ENCODE data around the gene MAPK8IP2. TPM values are rescaled to one million over a fixed set of nuclear protein-coding genes. Genes with fewer than 3 reads are reported as not detected.

MAPK8IP2 gene
- total and polyA plus RNA-seq, 2 of the 4 experiments (the other 2 are of a cell fraction) = under 0.01 to 0.14 TPM

DNA sequence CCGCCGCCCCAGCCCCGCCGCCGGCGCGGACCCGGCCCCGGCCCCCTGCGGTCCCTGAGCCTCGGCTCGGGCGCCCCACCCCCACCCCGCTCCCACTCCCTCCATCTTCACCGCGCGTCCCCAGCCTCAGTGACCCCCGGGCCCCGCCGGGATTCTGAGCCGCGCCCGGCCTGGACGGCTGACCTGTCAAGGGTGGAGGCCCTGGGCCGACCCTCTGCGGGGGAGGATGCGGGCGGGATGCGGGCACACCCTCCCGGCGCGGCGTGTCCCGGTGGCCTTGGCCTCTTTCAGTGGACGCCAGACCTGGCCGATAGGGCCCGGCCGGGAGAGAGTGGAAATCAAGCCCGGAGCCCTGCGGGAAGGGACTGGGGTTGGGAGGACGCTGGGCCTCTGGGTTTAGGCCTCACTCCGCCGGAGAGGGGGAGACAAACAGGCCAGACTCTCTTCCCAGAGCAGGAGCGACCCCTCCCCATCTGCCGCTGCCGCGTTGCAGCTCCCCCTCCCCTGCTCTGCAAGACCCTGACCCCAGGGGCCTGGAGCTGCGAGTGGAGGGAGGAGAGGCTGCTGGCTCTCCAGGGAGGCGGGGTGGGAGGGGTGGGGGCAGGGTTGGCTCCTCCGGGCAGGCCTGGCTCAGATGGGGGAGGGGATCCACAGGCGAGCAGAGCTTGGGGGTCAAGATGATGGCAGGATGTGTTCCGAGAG lies 525 bp downstream of the MAPK8IP2 start:
- Histone ChIP-seq H2BK120ac (ENCODE audit: low read depth, low read length) (no peak overlapping the region), H3K56ac (ENCODE audit: extremely low read depth, insufficient read depth, low read length) (no peak overlapping the region), H3K4me2 (ENCODE audit: low read depth, low read length) (no peak overlapping the region), H2AFZ (replicated peaks; ENCODE audit: low read length, poor library complexity) (no peak overlapping the region), H4K20me1 (ENCODE audit: insufficient read depth, low read length) (peaks cover 10% of the 10 kb centered on the region), H3K4ac (ENCODE audit: low read depth, low read length) (no peak overlapping the region), H3K9me3 (ENCODE audit: control insufficient read depth, insufficient read depth, low read length) (0 out of 2 replicates have a peak, but pooled peaks cover 2% of the 10 kb centered on the region), H2AK9ac (replicated peaks; ENCODE audit: low read depth, low read length, poor library complexity) (no peak overlapping the region), H3K9ac (ENCODE audit: low read depth, low read length) (no peak overlapping the region), H2BK15ac (ENCODE audit: low read depth, low read length) (no peak overlapping the region), H3K27ac (ENCODE audit: insufficient read depth, low read length) (no peak overlapping the region), H4K5ac (ENCODE audit: low read depth, low read length) (no peak overlapping the region), H3K79me1 (ENCODE audit: low read depth in 1 of 2, low read length in 2 of 2) (no peaks in the 10 kb centered on the region), H3K14ac (replicated peaks; ENCODE audit: low read depth, low read length) (no peak overlapping the region), H3K9me1 (ENCODE audit: insufficient read depth, low read length) (0 out of 2 replicates have a peak, but pooled peaks cover 6% of the 10 kb centered on the region), H3K23ac (ENCODE audit: low read depth, low read length) (no peak overlapping the region), H3K18ac (ENCODE audit: low read depth, low read length) (no peak overlapping the region), H4K91ac (ENCODE audit: insufficient read depth, low read depth, low read length) (no peak overlapping the region), H3K27me3 (ENCODE audit: control insufficient read depth, insufficient read depth, low read length) (peaks cover 53% of the 10 kb centered on the region), H2BK20ac (ENCODE audit: low read depth, low read length) (no peak overlapping the region), H4K8ac (ENCODE audit: low read depth in 2 of 2, low read length in 2 of 2) (no peak overlapping the region), H3K36me3 (ENCODE audit: control insufficient read depth, insufficient read depth, low read length) (no peaks in the 10 kb centered on the region), H3K4me1 (ENCODE audit: control insufficient read depth, insufficient read depth, low read length) (no peaks in the 10 kb centered on the region), H2BK5ac (ENCODE audit: low read depth, low read length, poor library complexity, severe bottlenecking) (no peak overlapping the region), H3K4me3 (ENCODE audit: insufficient read depth, low read depth, low read length) (no peak overlapping the region; the same call in 1 of the 2 replicates), H2AK5ac (ENCODE audit: low read depth, low read length) (no peak overlapping the region)
- ATAC-seq (ENCODE audit: low read depth) = no peak
- ChIA-PET CTCF (no interaction called here), POLR2A (ENCODE audit: unreplicated experiment) (no interaction called here)
- in situ Hi-C loops (cut with MboI; ENCODE audit: low sequenced_read_pairs) = no loop called here
- DNase-seq = no peak
- intact Hi-C loops (cut with micrococcal nuclease) = no loop called here
- 2% methylated on average over 6 of the region's 52 CpGs; no CpG with 5 or more reads in 1 of the 2 experiments for WGBS, 2 experiments (ENCODE audit: extremely low coverage in 2 of 2, insufficient read length in 1 of 2)
- no peak for TF ChIP-seq MAZ (IDR thresholded peaks at IDR 0.05; ENCODE audit: borderline replicate concordance, low read depth, low read length)
- TF ChIP-seq CEBPB (IDR thresholded peaks at IDR 0.05; ENCODE audit: low read depth, low read length) = no peak
- dilution Hi-C loops (cut with HindIII; ENCODE audit: low sequenced_read_pairs, unreplicated experiment) = no loop called here
- BruUV-seq (replicated peaks) = no TSS peak
